ENCODE data around the gene ADGRL1.
"Not testable (repeated sequence)": the region's sequence is repeated elsewhere in the genome, so short reads cannot be mapped to it uniquely, and the experiment has no call there.

Gene ADGRL1

GRCh38 chr19:14205452-14206287, at the start of gene ADGRL1:
TSS of gene ADGRL1 (minus strand) at chr19:14206169. CDS start at chr19:14183602, 22,567 bp downstream.
- DNase-seq, result not testable (repeated sequence)

DNA sequence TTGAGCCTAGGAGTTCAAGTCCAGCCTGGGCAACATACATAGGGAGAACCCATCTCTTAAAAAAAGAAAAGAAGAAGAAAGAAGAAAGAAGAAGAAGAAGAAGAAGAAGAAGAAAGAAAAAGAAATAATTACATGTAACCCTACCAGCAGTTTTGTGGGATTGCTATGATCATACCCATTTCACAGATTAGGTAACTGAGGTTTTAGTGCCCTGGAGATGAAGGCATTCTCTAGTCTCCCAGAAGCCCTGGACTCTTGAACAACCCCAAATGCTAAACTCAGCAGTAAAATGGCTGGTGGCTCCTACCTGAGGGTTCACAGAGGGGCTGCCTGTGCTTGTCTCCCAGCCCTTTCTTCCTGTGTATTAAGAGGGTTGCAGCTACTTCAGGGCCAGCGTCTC, 49.3 kb upstream of the ADGRL1 start:
- DNase-seq, result not testable (repeated sequence)

- DNase-seq, result peak; percentile 54
Measured at GRCh38 chr19:14253822-14254599, 48.0 kb upstream of the ADGRL1 start.

DNA sequence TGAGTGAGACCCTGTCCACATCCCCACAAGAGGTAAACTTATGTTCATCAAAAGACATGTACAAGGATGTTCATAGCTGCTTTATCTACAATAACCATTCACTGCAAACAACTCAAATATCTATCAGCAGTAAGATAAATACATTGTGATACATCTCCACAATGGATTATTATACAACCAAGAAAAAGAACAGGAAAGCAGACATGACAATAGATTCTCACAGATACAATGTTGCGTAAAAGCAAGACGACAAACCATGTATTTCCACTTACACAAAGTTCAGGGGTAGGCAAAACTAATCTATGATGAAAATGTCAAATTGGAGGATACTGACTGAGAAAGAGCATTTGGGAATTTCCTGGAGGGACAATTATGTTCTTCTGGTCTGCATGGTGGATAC, 46.2 kb upstream of the ADGRL1 start:
- not testable (repeated sequence) for DNase-seq

DNA sequence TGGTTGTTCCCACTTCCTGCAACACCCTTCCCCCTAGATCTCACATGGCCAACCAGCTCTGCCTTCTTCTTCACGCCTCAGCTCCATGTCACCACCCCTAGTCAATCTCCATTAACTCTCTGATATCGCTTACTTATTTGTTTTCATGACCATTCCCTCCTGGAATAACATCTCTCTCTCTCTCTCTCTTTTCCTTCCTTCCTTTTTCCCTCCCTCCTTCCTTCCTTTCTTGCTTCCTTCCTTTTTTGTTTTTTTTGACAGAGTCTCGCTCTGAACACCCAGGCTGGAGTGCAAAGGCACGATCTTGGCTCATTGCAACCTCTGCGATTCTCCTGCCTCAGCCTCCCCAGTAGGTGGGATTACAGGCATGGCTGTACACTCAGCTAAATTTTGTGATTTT, 44.9 kb upstream of the ADGRL1 start:
- no peak for DNase-seq

DNA sequence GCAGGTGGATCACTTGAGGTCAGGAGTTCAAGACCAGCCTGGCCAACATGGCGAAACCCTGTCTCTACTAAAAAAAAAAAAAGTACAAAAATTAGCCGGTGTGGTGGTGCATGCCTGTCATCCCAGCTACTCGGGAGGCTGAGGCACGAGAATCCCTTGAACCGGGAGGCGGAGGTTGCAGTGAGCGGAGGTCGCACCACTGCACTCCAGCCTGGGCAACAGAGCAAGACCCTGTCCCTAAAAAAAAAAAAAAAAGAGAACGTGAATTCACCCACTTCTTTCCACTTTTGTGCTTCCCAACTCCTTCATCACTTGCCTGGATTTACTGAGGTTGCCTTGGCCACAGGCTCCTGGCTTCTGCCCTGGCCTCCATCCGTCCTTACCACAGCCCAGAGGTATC, 44.3 kb upstream of the ADGRL1 start:
- DNase-seq, result not testable (repeated sequence)

- not testable (repeated sequence) for DNase-seq
Measured at GRCh38 chr19:14249891-14250290, 43.9 kb upstream of the ADGRL1 start.

GRCh38 chr19:14249012-14249754, 43.2 kb upstream of the ADGRL1 start:
- DNase-seq, result peak; percentile 83

GRCh38 chr19:14248578-14249011, 42.6 kb upstream of the ADGRL1 start:
- DNase-seq, result peak; percentile 70

DNA sequence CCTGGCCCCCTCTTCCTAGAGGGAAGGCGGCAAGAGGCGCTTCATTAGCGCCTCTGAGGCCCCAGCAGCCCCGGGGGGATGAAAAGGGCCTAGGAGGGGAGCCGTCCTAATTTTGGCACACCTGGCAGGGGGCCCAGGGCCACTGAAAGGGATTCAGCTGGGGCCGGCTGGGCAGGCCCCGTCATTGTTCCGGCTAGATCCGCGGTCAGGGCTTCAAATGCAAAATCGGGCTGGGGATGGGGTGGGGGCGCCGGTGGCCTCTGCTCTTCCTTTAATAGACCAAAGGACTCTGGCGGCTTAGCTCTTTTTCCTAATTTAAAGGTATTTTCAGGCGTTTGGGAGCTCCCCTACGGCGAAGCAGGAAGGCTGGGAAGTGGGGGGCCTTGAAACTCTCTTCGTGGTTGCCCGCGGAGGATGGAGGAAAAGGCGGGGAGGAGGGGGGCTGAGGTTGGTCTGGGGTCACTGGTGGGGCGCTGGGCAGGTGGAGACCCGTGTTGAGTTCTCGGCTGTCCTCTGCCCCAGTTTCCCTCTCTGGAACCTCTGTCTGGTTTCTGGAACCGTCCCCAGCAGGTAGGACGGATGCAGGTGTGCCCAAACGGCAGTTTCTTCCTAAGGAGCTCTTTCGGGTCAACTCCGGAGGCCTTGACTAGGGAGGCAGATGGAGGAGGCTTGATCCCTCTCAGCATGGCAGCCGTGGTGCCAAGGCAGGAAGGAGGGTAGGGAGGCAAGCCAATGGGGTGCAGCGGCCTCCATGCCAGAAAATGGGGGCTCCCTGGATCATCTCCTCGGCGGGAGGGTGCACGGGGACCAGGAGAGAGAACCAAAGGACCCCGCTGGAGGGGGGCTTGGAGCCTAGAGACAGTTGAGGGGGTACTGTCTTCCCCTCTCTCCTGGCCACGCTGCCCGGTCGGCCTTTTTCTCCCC, 41.8 kb upstream of the ADGRL1 start:
- not testable (repeated sequence) for DNase-seq

- DNase-seq, result not testable (repeated sequence)
Measured at GRCh38 chr19:14247205-14247547, 41.2 kb upstream of the ADGRL1 start.

- DNase-seq, result not testable (repeated sequence)
Measured at GRCh38 chr19:14244393-14244792, 38.4 kb upstream of the ADGRL1 start.

- DNase-seq, result not testable (repeated sequence)
Measured at GRCh38 chr19:14243718-14244117, 37.7 kb upstream of the ADGRL1 start.

GRCh38 chr19:14237014-14237941, 31.3 kb upstream of the ADGRL1 start:
- DNase-seq, result no peak

DNA sequence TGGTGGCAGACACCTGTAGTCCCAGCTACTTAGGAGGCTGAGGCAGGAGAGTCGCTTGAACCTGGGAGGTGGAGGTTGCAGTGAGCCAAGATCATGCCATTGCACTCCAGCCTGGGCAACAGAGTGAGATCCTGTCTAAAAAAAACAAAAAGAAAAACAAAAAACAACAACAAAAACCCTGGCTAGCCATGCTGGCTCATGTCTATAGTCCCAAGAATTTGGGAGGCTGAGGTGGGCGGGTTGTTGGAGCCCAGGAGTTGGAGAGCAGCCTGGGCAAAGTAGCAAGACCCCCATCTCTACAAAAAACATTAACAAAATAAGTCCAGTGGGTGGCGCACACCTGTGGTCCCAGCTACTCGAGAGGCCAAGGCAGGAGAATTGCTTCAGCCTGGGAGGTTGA, 27.0 kb upstream of the ADGRL1 start:
- DNase-seq, result not testable (repeated sequence)

- peak; percentile 63 for DNase-seq
Measured at GRCh38 chr19:14228446-14229071, 22.6 kb upstream of the ADGRL1 start.

- peak; percentile 96 for DNase-seq
Measured at GRCh38 chr19:14226498-14226897, 20.5 kb upstream of the ADGRL1 start.

GRCh38 chr19:14222886-14223285, 16.9 kb upstream of the ADGRL1 start:
- no peak for DNase-seq

- DNase-seq, result peak; percentile 89
Measured at GRCh38 chr19:14221345-14221744, 15.4 kb upstream of the ADGRL1 start.

- no peak for DNase-seq
Measured at GRCh38 chr19:14218620-14219330, 12.8 kb upstream of the ADGRL1 start.
